ENCODE data around the gene RPS21. TPM values are rescaled to one million over a fixed set of nuclear protein-coding genes. Genes with fewer than 3 reads are reported as not detected.

The RPS21 gene
- total RNA-seq, 5 donors from 2014 or later (not counting 1 experiment from before 2014, with no cell fraction given) = 2,807 to 3,290 (median 3,085) TPM

DNA sequence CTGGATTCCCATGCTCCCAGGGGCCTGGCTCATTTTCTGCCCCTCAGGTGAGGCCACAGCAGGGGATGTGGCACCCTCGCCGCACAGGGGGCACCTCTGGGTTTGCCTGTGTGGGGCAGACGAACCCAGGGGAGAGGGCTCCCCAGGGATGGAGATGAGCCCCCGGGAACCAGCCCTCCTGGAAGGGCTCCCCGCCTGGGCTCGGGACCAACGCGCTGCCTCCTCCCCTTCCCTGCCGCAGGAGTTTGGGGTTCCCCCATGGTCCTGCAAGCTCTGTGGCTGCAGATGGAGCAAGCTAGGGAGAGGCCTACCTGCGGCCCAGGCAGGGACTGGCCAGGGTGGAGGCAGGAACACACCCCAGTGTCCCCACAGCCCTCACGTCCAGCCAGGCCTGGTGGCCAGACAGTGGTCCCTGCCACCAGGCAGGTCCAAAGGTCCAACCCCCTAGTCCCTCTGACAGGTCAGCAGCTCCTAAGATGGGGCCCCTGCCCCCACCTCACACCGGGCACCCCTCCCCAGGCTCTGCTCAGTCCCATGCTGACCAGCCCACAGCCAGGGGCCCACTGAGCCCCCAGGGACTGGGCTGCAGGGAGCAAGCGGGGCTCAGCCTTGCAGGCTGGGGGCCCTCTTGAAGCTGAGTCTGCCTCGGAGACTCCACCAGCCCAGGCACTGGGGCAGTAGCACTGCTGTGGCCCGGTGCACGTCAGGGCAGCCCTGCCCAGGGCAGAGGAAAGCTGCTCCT is 33.4 kb upstream of the RPS21 start:
- no peak overlapping the region for H3K27ac ChIP-seq (ENCODE audit: low read length)
- peaks cover 3 to 7% (median 4%) of the 10 kb centered on the region in 3 donors for H3K9me3 Mint-ChIP-seq
- peaks cover 0 to 5% of the 10 kb centered on the region in 2 donors for H3K27me3 Mint-ChIP-seq
- H3K4me1 ChIP-seq (ENCODE audit: control insufficient read depth in 1 of 2, extremely low read depth in 1 of 2, insufficient read depth in 2 of 2, low read length in 2 of 2) = no peaks in the 10 kb centered on the region
- no peak overlapping the region for H3K4me3 ChIP-seq (ENCODE audit: control insufficient read depth in 1 of 2, extremely low read depth in 1 of 2, low read length in 1 of 2)
- DNase-seq (no peak), ATAC-seq (replicated peaks in 1 of 4) (no peak)
- no peaks in the 10 kb centered on the region for H3K4me1 Mint-ChIP-seq
- ChIA-PET POLR2A (no interaction called here), CTCF (no interaction called here)
- WGBS (ENCODE audit: insufficient coverage) = 84% methylated on average over 15 of the region's 16 CpGs
- H3K9me3 ChIP-seq = no peaks in the 10 kb centered on the region
- no peak overlapping the region for H3K27ac Mint-ChIP-seq
- no peak overlapping the region for H3K4me3 Mint-ChIP-seq
- peaks cover 0 to 52% of the 10 kb centered on the region in 2 experiments for H3K27me3 ChIP-seq (replicated peaks in 1 of 2; ENCODE audit: control insufficient read depth in 2 of 2, extremely low read depth in 1 of 2, insufficient read depth in 2 of 2, low read length in 1 of 2)
- no peaks in the 10 kb centered on the region for H3K36me3 Mint-ChIP-seq
- no peaks in the 10 kb centered on the region for H3K36me3 ChIP-seq (ENCODE audit: control insufficient read depth in 2 of 2, extremely low read depth in 1 of 2, insufficient read depth in 1 of 2, low read length in 1 of 2)

DNA sequence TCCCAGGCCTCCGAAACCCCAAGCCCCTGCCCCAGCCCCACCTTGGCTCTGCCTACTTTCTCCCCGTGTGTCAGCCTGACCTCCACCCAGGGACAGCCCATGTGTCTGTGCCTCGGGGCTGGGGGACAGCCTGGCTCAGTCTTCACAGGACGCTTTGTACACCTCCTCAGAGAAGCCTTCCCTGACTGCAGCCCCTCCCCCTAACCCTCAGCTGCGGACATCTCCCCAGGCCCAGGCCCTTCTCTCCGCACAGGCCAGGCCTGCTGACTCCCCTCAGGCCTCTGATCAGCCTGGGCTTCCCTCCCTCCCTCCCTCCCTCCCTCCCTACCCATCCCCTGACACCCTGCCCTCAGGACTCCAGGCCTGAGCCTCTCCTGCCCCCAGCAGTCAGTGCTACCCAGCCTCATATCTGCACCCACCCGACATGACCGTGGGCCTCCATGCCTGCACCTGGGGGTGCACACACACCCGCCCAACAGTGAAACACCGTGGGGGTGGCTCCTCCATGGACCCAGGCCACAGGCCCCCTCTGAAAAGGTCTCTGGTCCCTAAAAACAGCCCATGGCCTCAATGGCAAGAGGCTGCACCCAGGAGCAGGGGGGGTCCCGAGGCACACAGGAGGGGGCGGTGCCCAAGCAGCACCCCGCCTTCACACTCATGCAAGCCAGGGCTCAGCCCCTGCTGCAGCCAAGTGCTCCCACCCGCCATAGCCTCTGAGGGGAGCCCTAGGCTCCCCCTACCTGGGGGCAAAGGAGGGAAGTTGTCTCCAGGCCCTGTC is 32.7 kb upstream of the RPS21 start:
- Histone ChIP-seq H3K36me3 (ENCODE audit: control insufficient read depth in 2 of 2, extremely low read depth in 1 of 2, insufficient read depth in 1 of 2, low read length in 1 of 2) (no peaks in the 10 kb centered on the region), H3K4me1 (ENCODE audit: control insufficient read depth in 1 of 2, extremely low read depth in 1 of 2, insufficient read depth in 2 of 2, low read length in 2 of 2) (no peaks in the 10 kb centered on the region), H3K27me3 (replicated peaks in 1 of 2; ENCODE audit: control insufficient read depth in 2 of 2, extremely low read depth in 1 of 2, insufficient read depth in 2 of 2, low read length in 1 of 2) (peaks cover 0 to 59% of the 10 kb centered on the region in 2 experiments), H3K9me3 (no peaks in the 10 kb centered on the region), H3K4me3 (ENCODE audit: control insufficient read depth in 1 of 2, extremely low read depth in 1 of 2, low read length in 1 of 2) (no peak overlapping the region), H3K27ac (ENCODE audit: low read length) (no peak overlapping the region)
- ChIA-PET POLR2A (no interaction called here), CTCF (no interaction called here)
- no peaks in the 10 kb centered on the region for H3K36me3 Mint-ChIP-seq
- peaks cover 0 to 2% (median 0%) of the 10 kb centered on the region in 3 donors for H3K9me3 Mint-ChIP-seq
- WGBS (ENCODE audit: insufficient coverage) = 75% methylated on average over 13 of the region's 14 CpGs
- H3K4me3 Mint-ChIP-seq = no peak overlapping the region
- no peaks in the 10 kb centered on the region for H3K4me1 Mint-ChIP-seq
- peaks cover 0 to 5% of the 10 kb centered on the region in 2 donors for H3K27me3 Mint-ChIP-seq
- ATAC-seq (replicated peaks in 1 of 4) = no peak
- DNase-seq = no peak
- no peak overlapping the region for H3K27ac Mint-ChIP-seq

DNA sequence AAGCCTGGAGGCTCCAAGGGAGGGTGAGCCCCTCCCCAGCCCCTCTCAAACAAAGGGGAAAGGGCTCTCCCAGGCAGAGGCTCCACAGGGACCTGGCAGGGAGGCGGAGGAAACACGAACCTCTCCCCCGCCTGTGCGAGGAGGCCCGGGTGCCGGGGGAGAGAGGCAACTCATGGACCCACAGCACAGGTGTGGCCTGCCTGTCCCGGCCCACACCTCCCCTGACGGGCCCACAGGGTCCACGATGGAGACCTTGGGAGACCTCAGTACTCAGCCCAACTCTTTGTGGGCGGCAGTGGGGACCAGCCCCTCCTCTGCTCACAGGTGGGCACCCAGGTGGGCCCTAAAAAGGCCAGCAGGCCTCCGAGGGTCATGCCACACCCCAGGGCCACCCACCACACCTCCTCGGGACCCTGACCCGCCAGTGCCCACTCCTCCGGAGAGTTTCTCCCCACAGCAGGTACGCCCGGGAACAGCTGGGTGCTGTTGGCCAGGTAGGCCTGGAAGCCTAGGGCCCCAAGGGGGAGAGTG is 32.0 kb upstream of the RPS21 start:
- no peak overlapping the region for H3K4me3 ChIP-seq (ENCODE audit: control insufficient read depth in 1 of 2, extremely low read depth in 1 of 2, low read length in 1 of 2)
- no peak overlapping the region for H3K27ac ChIP-seq (ENCODE audit: low read length)
- WGBS (ENCODE audit: insufficient coverage) = 66% methylated on average over 13 of the region's 16 CpGs
- no peak overlapping the region for H3K27ac Mint-ChIP-seq
- POLR2A ChIA-PET = no interaction called here
- H3K27me3 ChIP-seq (replicated peaks in 1 of 2; ENCODE audit: control insufficient read depth in 2 of 2, extremely low read depth in 1 of 2, insufficient read depth in 2 of 2, low read length in 1 of 2) = peaks cover 0 to 65% of the 10 kb centered on the region in 2 experiments
- CTCF ChIA-PET = no interaction called here
- H3K9me3 ChIP-seq = no peaks in the 10 kb centered on the region
- H3K4me1 Mint-ChIP-seq = no peaks in the 10 kb centered on the region
- H3K27me3 Mint-ChIP-seq = peaks cover 0 to 5% of the 10 kb centered on the region in 2 donors
- H3K36me3 Mint-ChIP-seq = no peaks in the 10 kb centered on the region
- H3K9me3 Mint-ChIP-seq = no peaks in the 10 kb centered on the region
- H3K4me3 Mint-ChIP-seq = no peak overlapping the region
- no peaks in the 10 kb centered on the region for H3K36me3 ChIP-seq (ENCODE audit: control insufficient read depth in 2 of 2, extremely low read depth in 1 of 2, insufficient read depth in 1 of 2, low read length in 1 of 2)
- no peak for DNase-seq
- ATAC-seq (replicated peaks in 1 of 4) = no peak
- H3K4me1 ChIP-seq (ENCODE audit: control insufficient read depth in 1 of 2, extremely low read depth in 1 of 2, insufficient read depth in 2 of 2, low read length in 2 of 2) = no peaks in the 10 kb centered on the region

DNA sequence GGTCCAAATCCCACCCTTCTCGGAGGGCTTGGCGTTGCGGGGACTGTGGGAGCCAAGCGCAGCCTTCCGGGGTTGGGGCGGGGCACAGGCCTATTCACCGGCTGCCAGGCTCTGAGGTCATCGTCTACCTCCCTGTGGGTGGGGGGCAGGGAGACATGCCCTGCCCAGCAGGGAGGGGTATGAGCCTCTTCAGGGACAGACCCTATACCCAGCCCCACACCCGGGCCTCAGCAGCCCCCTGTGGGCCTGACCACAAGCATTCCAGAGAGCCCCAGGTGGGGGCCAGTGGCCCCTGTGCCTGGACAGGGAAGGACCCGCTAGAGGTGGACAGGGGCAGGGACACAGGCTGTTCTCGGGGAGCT is 31.4 kb upstream of the RPS21 start:
- ChIA-PET POLR2A (no interaction called here), CTCF (no interaction called here)
- no peak overlapping the region for H3K4me3 ChIP-seq (ENCODE audit: control insufficient read depth in 1 of 2, extremely low read depth in 1 of 2, low read length in 1 of 2)
- DNase-seq = no peak
- H3K36me3 Mint-ChIP-seq = no peaks in the 10 kb centered on the region
- no peak overlapping the region for H3K27ac ChIP-seq (ENCODE audit: low read length)
- H3K4me3 Mint-ChIP-seq = no peak overlapping the region
- no peaks in the 10 kb centered on the region for H3K9me3 ChIP-seq
- H3K9me3 Mint-ChIP-seq = no peaks in the 10 kb centered on the region
- H3K27me3 ChIP-seq (replicated peaks in 1 of 2; ENCODE audit: control insufficient read depth in 2 of 2, extremely low read depth in 1 of 2, insufficient read depth in 2 of 2, low read length in 1 of 2) = peaks cover 0 to 65% of the 10 kb centered on the region in 2 experiments
- H3K4me1 Mint-ChIP-seq = no peaks in the 10 kb centered on the region
- ATAC-seq (replicated peaks in 1 of 4) = no peak
- H3K36me3 ChIP-seq (ENCODE audit: control insufficient read depth in 2 of 2, extremely low read depth in 1 of 2, insufficient read depth in 1 of 2, low read length in 1 of 2) = no peaks in the 10 kb centered on the region
- WGBS (ENCODE audit: insufficient coverage) = 69% methylated on average over 3 of the region's 11 CpGs
- no peak overlapping the region for H3K27ac Mint-ChIP-seq
- H3K4me1 ChIP-seq (ENCODE audit: control insufficient read depth in 1 of 2, extremely low read depth in 1 of 2, insufficient read depth in 2 of 2, low read length in 2 of 2) = no peaks in the 10 kb centered on the region
- H3K27me3 Mint-ChIP-seq = peaks cover 0 to 5% of the 10 kb centered on the region in 2 donors

DNA sequence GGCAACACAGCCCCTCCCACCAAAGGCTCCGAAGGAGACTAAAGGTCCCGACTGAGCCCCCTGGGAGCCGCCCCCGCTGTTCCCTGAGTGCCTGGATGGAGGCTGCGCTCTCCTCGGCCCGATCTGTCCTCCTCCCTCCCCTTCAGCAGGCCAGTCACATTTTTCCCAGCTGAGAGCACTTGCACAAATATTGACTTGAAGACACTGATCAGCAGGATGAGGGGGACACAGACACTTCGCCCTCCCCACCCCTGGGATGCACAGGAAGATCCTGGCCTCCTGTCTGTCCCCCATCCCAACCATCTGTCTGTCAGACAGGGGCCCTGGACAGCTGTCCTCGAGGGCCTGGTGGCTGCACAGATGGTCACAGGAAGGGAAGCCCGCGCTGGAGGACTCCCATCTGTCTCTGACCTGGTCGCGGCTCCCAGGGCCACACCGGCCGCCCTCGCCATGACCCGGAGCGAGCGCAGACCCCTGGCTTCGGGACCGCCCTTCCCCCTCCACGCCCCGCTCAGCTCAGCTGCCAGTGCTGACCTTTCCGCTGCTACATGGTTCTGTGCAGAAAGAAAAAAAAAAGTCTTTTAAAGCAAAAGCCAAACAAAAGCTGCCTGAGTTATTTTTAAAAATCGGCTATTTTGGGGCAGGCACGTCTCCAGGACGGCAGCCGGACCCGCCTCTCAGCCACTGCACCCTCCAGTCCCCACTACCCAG is 30.9 kb upstream of the RPS21 start:
- WGBS (ENCODE audit: insufficient coverage) = 77% methylated on average over 21 of the region's 29 CpGs
- Histone ChIP-seq H3K9me3 (no peaks in the 10 kb centered on the region), H3K27ac (ENCODE audit: low read length) (no peak overlapping the region), H3K4me1 (ENCODE audit: control insufficient read depth in 1 of 2, extremely low read depth in 1 of 2, insufficient read depth in 2 of 2, low read length in 2 of 2) (no peaks in the 10 kb centered on the region), H3K36me3 (ENCODE audit: control insufficient read depth in 2 of 2, extremely low read depth in 1 of 2, insufficient read depth in 1 of 2, low read length in 1 of 2) (no peaks in the 10 kb centered on the region), H3K4me3 (ENCODE audit: control insufficient read depth in 1 of 2, extremely low read depth in 1 of 2, low read length in 1 of 2) (no peak overlapping the region), H3K27me3 (replicated peaks in 1 of 2; ENCODE audit: control insufficient read depth in 2 of 2, extremely low read depth in 1 of 2, insufficient read depth in 2 of 2, low read length in 1 of 2) (peaks cover 0 to 66% of the 10 kb centered on the region in 2 experiments)
- CTCF ChIA-PET = no interaction called here
- H3K27ac Mint-ChIP-seq = no peak overlapping the region
- no peaks in the 10 kb centered on the region for H3K4me1 Mint-ChIP-seq
- H3K36me3 Mint-ChIP-seq = no peaks in the 10 kb centered on the region
- H3K9me3 Mint-ChIP-seq = no peaks in the 10 kb centered on the region
- ATAC-seq (replicated peaks in 1 of 4) (no peak), DNase-seq (no peak)
- H3K27me3 Mint-ChIP-seq = peaks cover 0 to 5% of the 10 kb centered on the region in 2 donors
- H3K4me3 Mint-ChIP-seq = no peak overlapping the region
- POLR2A ChIA-PET = no interaction called here

DNA sequence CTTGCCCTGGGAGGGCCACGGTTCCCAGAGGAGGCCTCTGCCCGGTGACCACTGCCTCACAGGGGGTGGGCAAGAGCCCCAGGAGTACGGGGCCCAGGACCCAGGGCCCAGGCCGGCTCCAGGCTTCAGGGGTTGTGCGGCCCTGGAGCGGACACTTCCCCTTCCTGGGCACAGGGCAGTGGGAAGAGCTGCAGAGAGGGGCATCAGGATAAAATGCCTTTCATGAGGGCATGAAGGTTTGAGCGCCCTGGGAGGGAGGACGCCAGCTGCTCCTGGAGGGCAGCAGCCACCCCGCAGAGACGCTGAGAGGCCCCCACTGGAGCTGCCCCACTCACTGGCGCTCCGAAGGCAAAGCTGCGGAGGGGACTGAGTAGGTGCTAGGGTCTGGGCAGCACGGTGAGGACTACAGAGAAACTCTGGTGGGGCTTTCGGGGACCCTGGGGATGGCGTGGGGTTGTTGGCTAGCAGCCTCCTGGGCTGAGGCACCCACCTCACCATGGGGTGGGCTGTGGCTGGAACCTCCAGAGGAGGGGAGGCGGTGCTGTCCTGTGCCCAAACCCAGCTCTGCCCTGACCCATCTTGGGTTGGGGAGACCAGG is 30.2 kb upstream of the RPS21 start:
- Mint-ChIP-seq H3K36me3 (no peaks in the 10 kb centered on the region), H3K27ac (no peak overlapping the region), H3K4me1 (no peaks in the 10 kb centered on the region), H3K4me3 (no peak overlapping the region), H3K27me3 (peaks cover 0 to 5% of the 10 kb centered on the region in 2 donors), H3K9me3 (no peaks in the 10 kb centered on the region)
- H3K27ac ChIP-seq (ENCODE audit: low read length) = no peak overlapping the region
- no peaks in the 10 kb centered on the region for H3K9me3 ChIP-seq
- CTCF ChIA-PET = interaction anchor here in 1 of 2 donors (0.6 kb wide), 1 partner anchor 345 kb away, joined by 3 read pairs; no protein-coding TSS in a partner anchor
- H3K27me3 ChIP-seq (replicated peaks in 1 of 2; ENCODE audit: control insufficient read depth in 2 of 2, extremely low read depth in 1 of 2, insufficient read depth in 2 of 2, low read length in 1 of 2) = peaks cover 0 to 67% of the 10 kb centered on the region in 2 experiments
- ATAC-seq (replicated peaks in 1 of 4) (no peak), DNase-seq (no peak)
- no peaks in the 10 kb centered on the region for H3K36me3 ChIP-seq (ENCODE audit: control insufficient read depth in 2 of 2, extremely low read depth in 1 of 2, insufficient read depth in 1 of 2, low read length in 1 of 2)
- 67% methylated on average over 13 of the region's 17 CpGs for WGBS (ENCODE audit: insufficient coverage)
- H3K4me1 ChIP-seq (ENCODE audit: control insufficient read depth in 1 of 2, extremely low read depth in 1 of 2, insufficient read depth in 2 of 2, low read length in 2 of 2) = no peaks in the 10 kb centered on the region
- POLR2A ChIA-PET = no interaction called here
- H3K4me3 ChIP-seq (ENCODE audit: control insufficient read depth in 1 of 2, extremely low read depth in 1 of 2, low read length in 1 of 2) = no peak overlapping the region
